K562 (cell line): Measurements from ENCODE around the gene MYO3B. TPM values are rescaled to one million over a fixed set of nuclear protein-coding genes. Genes with fewer than 3 reads are reported as not detected.

Experiments
- CBX8 ChIP-seq: fragments of 200-600 bp; sonication (generic); IDR thresholded peaks from 2 replicates; pipeline ENCODE4 v1.6.1; 2012; ENCODE audit warnings: borderline replicate concordance, mixed run types, low read depth, mild to moderate bottlenecking, moderate library complexity, mixed read lengths, low read length, control low read depth, inconsistent platforms; ENCODE audit not compliant: poor library complexity, severe bottlenecking; ENCODE audit errors: extremely low read depth
- CLOCK ChIP-seq: fragments of 250-450 bp; sonication (Bioruptor Pico); IDR thresholded peaks from 2 replicates; pipeline ENCODE4 v1.4.0; 2020; ENCODE audit warnings: mild to moderate bottlenecking, moderate library complexity, borderline replicate concordance
- CREB5 ChIP-seq: fragments of 250-450 bp; sonication (Bioruptor Pico); IDR thresholded peaks from 2 replicates; pipeline ENCODE4 v1.5.0; 2020; ENCODE audit warnings: mild to moderate bottlenecking
- HNRNPK ChIP-seq: fragments of 200-400 bp; formaldehyde crosslinking; IDR thresholded peaks from one replicate; pipeline ENCODE4 v1.6.1; 2018; ENCODE audit warnings: mild to moderate bottlenecking, low read depth, low read length; ENCODE audit not compliant: poor library complexity, severe bottlenecking
- SIN3A ChIP-seq, 2 experiments: fragments of 150-350 bp in 1 of 2; IDR thresholded peaks; 2 replicates each; pipeline ENCODE4 v1.6.1; 2011 to 2016; ENCODE audit warnings: borderline replicate concordance in 2 of 2, low read depth in 2 of 2, low read length in 2 of 2, mild to moderate bottlenecking in 2 of 2, moderate library complexity in 2 of 2; ENCODE audit not compliant: control insufficient read depth in 1 of 2
- ZNF124 ChIP-seq: sonication (generic); formaldehyde crosslinking; IDR thresholded peaks from 2 replicates; pipeline ENCODE4 v1.8.1; 2022; ENCODE audit warnings: missing genetic modification reagents
- ZNF24 ChIP-seq: fragments of 450-650 bp; IDR thresholded peaks from 2 replicates; pipeline ENCODE4 v1.6.1; 2016
- ZNF431 ChIP-seq: sonication (generic); formaldehyde crosslinking; IDR thresholded peaks from 2 replicates; pipeline ENCODE4 v1.8.0; 2022; ENCODE audit warnings: mild to moderate bottlenecking, missing genetic modification reagents
- polyA plus RNA-seq, 8 experiments: library from polyadenylated mRNA; depleted of rRNA in 4 of 8; stranded (reverse) in 5 of 8; unstranded in 3 of 8; fragments of >200 nt; fragmentation: Nextera tagmentation in 2 of 8; fragmentation: Illumina TruSeq in 1 of 8; extraction: Ambion mirVana in 2 of 8; extraction: Trizol in 1 of 8; gene quantifications; 2 replicates each; pipeline versions ENCODE4 v1.2.1 to v1.2.3, GENCODE V29; 2011 to 2014; ENCODE audit warnings: inconsistent platforms in 1 of 8, missing spikeins in 1 of 8
- total RNA-seq, 7 experiments: library from RNA; depleted of rRNA in 6 of 7; stranded (reverse); fragments of >200 nt in 6 of 7; fragmentation: Illumina TruSeq in 2 of 7; extraction: Trizol in 2 of 7; gene quantifications; 2 replicates each; pipeline versions ENCODE4 v1.2.1 to v1.2.3, GENCODE V29; 2011 to 2021; ENCODE audit warnings: low replicate concordance in 1 of 7
- TF ChIP-seq, protein P1 (sequence below), 2 experiments: fragments of 450-650 bp in 1 of 2; sonication (generic) in 1 of 2; formaldehyde crosslinking in 1 of 2; IDR thresholded peaks; 2 replicates each; pipeline versions ENCODE4 v1.7.1 to v1.9.0; 2016 to 2022; ENCODE audit warnings: inconsistent platforms in 1 of 2, mild to moderate bottlenecking in 1 of 2, missing genetic modification reagents in 1 of 2
- TF ChIP-seq, protein P2 (sequence below): fragments of 250-450 bp; sonication (Bioruptor Pico); IDR thresholded peaks from 2 replicates; pipeline ENCODE4 v1.4.0; 2020; ENCODE audit warnings: borderline replicate concordance

MYO3B gene
- total and polyA plus RNA-seq, 9 of the 15 experiments (the other 6 are each of a cell fraction or from before 2014, with no cell fraction given) = 2.7 to 6.5 (median 3.6) TPM

DNA sequence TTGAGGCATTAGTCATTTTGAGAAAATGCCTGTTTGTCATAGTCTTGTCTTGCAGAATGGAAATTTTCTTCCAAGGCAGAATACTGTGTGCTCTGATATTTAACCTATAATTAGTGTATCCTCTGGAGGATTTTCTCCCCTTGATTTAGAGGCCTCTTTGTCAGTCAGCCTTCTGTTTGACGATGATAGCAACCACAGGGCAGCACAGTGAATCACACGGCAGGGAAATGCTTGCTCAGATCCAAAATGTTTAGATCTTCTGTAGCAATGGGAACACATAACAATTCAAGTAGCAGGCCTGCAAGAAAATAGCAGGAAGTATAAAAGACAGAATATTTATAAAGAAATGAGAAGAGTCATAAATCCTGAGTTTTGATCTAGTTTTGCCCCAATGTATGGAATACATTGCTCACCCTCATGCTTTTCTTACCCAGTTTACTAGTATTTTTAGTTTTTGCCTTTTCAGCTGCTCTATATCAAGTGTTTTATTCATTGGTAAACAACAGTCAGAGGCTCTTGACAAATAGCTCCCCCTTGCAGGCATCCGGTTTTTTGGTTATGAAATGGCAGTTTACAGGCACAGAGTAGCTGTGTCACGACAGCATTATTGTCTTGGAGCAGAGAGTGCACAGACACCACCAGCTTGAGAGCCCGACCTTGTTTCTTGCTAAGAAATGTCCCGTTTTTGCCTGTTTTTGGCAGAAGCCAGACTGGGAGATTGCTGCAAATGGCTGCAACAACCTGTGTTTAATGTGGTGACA lies 185.1 kb downstream of the MYO3B start (continued):
- TF ChIP-seq, protein P1, sequence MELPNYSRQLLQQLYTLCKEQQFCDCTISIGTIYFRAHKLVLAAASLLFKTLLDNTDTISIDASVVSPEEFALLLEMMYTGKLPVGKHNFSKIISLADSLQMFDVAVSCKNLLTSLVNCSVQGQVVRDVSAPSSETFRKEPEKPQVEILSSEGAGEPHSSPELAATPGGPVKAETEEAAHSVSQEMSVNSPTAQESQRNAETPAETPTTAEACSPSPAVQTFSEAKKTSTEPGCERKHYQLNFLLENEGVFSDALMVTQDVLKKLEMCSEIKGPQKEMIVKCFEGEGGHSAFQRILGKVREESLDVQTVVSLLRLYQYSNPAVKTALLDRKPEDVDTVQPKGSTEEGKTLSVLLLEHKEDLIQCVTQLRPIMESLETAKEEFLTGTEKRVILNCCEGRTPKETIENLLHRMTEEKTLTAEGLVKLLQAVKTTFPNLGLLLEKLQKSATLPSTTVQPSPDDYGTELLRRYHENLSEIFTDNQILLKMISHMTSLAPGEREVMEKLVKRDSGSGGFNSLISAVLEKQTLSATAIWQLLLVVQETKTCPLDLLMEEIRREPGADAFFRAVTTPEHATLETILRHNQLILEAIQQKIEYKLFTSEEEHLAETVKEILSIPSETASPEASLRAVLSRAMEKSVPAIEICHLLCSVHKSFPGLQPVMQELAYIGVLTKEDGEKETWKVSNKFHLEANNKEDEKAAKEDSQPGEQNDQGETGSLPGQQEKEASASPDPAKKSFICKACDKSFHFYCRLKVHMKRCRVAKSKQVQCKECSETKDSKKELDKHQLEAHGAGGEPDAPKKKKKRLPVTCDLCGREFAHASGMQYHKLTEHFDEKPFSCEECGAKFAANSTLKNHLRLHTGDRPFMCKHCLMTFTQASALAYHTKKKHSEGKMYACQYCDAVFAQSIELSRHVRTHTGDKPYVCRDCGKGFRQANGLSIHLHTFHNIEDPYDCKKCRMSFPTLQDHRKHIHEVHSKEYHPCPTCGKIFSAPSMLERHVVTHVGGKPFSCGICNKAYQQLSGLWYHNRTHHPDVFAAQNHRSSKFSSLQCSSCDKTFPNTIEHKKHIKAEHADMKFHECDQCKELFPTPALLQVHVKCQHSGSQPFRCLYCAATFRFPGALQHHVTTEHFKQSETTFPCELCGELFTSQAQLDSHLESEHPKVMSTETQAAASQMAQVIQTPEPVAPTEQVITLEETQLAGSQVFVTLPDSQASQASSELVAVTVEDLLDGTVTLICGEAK (IDR thresholded peaks at IDR 0.05) = no peak
- TF ChIP-seq, protein P1 (CRISPR knock-in tag; IDR thresholded peaks at IDR 0.05) = no peak
- TF ChIP-seq SIN3A (IDR thresholded peaks at IDR 0.05; ENCODE audit: borderline replicate concordance in 2 of 2, control insufficient read depth in 1 of 2, low read depth in 2 of 2, low read length in 2 of 2) (0 out of 4 replicates have a peak, but pooled peaks of 1 of the 2 experiments have one; percentile 10), ZNF431 (CRISPR knock-in tag) (no peak), ZNF24 (no peak), ZNF124 (CRISPR knock-in tag) (no peak), CREB5 (CRISPR knock-in tag) (no peak), HNRNPK (no peak), CBX8 (no peak), CLOCK (CRISPR knock-in tag) (no peak)
- TF ChIP-seq, protein P2, sequence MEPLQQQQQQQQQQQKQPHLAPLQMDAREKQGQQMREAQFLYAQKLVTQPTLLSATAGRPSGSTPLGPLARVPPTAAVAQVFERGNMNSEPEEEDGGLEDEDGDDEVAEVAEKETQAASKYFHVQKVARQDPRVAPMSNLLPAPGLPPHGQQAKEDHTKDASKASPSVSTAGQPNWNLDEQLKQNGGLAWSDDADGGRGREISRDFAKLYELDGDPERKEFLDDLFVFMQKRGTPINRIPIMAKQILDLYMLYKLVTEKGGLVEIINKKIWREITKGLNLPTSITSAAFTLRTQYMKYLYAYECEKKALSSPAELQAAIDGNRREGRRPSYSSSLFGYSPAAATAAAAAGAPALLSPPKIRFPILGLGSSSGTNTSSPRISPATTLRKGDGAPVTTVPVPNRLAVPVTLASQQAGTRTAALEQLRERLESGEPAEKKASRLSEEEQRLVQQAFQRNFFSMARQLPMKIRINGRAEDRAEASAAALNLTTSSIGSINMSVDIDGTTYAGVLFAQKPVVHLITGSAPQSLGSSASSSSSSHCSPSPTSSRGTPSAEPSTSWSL = no peak
